Hypothalamus (tissue), 51 donors: ENCODE results near the gene MGME1.

Experiments used
- DNase-seq, 51 donors: peaks; one replicate each; lab custom pipeline; 2025; lab: John Stamatoyannopoulos, UW

MGME1 gene

DNA sequence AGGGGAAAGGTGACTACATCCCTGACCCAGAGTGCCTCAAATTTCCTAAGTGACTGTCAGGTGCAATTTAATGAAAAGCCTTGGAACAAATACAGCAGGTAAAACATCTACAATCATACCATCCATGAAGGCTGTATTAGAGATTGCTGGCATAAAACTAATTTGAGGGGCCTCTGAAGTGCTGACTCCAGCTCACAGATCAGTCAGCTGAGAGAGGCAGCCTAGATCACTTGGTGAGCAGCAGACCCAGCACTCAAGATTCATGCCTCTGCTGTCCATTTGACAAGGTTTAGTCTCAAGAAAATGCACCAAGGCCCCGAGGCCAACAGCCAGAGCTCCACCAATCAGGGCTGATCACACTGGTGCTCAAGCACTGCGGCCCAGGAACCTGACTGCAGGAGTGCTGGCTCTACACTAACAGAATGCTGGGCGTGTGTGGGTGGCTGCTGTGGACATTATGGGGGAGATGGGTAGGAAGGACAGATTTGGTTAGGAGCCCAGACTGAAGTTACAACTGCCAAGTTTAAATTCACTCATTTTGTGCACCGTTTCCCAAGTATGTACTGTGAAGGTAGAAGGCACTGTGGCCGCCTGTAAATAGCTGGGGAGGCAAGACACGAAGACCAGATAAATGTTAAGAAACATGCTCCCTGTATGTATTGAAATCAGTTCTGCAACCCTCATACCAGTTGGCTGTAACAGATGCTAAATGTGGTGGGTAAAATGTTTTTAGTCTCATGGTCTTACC is 28.4 kb upstream of the MGME1 start:
- DNase-seq, result peak in 1 of 51 donors; percentile 6

DNA sequence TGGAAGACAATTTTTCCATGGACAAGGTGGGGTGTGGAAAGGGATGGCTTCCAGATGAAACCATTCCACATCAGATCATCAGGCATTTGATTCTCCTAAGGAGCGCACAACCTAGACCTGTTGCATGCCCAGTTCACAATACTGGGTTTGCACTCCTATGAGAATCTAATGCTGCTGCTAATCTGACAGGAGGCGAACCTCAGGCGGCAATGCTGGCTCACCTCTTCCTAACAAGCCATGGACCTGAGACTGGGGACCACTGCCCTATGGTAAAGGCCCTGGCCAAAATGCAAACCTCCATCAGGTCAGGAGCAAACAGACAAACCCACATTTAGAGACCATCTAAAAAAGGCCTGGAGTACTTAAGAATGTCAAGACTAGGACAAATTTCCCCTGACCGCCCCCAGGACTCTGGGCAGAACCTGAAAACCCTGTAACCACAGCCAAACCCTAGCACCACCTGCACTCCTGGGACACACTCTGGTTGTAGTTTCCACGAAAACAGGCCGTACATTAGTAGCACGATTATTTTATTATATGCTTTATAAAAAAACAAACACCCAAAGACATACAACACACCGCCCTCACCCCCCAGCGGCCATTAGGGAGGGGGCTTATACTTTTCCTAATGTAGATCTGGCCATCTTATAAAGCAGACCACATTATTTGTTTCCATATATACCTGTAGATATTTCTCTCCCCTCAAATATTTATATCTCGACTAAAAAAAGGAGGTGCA is 27.6 kb upstream of the MGME1 start:
- no peak for DNase-seq

DNA sequence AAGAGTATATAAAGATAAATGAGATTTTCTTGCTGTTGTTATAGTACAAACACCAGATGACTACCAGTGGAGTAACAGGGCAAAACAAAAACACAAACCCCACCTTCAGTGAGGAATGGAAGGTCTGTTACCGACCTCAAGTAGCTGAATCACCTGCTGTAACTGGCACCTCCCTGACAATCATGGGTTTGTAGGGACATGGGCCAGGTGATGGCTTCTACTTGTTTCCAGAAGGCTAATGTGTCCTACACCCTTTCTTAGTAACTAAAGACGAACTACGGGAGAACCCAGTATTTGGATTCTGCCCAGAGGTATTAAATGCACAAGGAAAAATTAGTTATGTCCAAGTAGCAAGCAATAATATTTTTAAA is 27.0 kb upstream of the MGME1 start:
- DNase-seq, result no peak

- DNase-seq, result peak in 1 of 51 donors; percentile 15
These were observed 25.5 kb upstream of the MGME1 start for GRCh38 chr20:17943343-17943742.

DNA sequence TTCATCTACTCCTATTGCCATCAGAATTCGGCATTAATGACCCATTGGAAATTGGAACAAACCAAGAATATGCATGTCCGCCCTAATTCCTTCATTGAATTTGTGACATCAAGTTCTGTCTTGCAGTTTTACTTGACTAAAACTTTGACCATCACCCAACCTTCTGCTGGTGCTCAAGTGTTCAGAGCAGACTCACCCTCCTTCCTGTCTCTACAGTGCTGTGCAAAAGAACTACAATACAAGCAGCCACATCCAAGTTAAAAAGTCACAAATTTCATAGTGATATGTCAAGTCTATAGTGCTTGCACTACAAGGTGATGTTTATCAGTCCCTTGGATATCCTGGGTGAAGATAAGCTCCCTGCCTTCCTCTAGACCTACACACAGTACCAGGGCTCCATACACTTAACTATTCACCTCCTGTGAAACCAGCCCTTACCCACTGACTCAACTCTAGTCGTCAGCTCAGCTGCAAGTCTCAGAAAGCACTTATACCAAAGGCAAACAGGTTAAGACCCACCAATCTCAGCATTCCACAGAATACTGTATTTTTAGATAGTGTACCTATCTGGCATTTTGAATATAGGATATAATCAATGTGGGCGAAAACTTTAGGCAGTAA is 23.9 kb upstream of the MGME1 start:
- no peak for DNase-seq

DNA sequence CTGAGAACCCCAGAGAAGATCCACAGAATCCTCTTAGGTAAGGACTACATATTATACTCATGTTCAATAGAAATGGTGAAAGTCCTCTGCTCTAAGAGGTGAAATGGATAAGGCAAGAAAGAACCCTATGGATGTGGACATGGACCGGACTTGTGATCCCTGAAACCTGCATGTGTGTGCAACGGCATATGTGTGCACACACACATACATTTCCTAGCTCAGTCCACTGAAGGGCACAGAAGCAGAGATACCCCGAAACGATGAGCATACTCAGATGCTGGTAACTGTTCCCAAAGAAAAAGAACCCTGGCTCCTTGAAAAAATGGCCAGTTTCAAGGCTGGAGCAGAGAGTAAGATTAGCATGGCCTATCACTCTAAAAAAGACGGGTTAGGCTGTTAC is 22.8 kb upstream of the MGME1 start:
- DNase-seq, result no peak

- no peak for DNase-seq
These were observed 22.0 kb upstream of the MGME1 start for GRCh38 chr20:17946572-17947473.

DNA sequence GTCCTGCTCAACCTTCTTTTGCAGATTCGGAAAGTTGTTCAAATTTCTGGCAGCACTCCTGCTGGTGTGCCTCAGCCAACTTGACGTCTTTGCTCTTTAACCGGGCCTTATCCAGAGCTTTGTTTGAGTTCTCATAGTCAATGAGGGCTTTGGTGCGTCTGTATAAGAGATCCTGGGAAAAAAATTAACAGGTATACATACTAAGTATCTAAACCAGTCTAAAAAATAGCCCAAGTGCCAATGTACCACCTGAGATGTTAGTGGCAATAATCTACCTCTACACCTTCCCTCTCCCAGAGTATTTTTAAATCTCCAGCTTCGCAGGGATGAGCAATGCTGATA is 21.4 kb upstream of the MGME1 start:
- no peak for DNase-seq

GRCh38 chr20:17948442-17948841 is 20.4 kb upstream of the MGME1 start:
- DNase-seq, result no peak

DNA sequence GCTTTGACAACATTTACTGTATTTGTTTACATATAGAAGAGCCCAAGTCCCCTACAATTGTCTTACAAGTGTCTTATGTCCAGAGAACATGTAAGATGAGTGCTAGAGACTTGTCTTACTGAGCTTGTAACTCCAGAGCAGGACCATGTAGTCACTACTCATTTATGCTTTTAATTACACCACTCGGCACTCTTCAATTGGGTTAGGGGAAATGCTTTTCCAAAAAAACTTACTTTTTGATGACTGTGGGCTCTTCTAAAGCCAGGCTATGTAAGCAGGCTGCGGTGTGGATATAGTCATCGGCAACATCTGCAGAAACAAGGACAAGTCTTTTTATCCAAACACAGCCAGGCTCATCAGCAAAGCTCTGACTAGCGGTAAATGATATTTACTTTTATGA is 18.9 kb upstream of the MGME1 start:
- no peak for DNase-seq

DNA sequence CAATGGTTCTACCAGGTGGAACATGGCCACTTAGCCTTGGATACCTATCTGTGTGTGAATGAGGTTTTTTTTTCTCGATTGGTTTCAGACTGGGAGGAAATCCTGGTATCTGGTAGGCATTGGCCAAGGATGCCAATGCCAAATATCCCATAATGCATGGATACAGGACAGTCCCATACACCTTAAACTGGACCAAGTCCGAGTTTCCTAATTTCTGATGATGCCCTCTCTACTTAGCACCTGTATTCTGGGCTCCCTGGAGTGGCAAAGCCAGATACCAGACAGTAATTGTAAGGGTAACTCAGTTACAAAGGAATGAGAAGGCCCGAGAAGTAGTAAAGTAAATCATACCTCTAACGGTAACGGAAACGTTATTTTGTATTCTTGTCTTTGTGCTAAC is 18.1 kb upstream of the MGME1 start:
- DNase-seq, result no peak

DNA sequence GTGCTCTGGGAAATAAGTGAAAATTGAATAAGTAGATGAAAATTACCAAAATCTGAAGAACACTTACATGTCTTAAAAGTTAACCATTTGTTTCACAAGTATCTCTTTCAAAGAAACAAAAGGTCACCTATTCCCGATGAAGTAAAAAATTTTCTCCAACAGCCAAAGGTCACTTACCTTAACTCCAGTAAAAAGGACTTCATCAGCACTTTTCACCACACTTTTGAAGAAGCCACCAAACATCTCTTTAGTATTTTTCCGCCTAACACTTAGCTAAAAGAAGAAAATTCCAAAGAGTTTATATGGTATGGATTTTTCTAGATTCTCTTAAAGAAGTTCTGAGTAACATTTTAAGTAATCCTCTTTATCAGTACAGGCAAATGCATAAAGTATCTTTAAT is 17.5 kb upstream of the MGME1 start:
- DNase-seq, result no peak

GRCh38 chr20:17952692-17953684 is 15.8 kb upstream of the MGME1 start:
- no peak for DNase-seq

- no peak for DNase-seq
These were observed 14.9 kb upstream of the MGME1 start for GRCh38 chr20:17953935-17954334.

GRCh38 chr20:17955302-17955701 is 13.5 kb upstream of the MGME1 start:
- no peak for DNase-seq

DNA sequence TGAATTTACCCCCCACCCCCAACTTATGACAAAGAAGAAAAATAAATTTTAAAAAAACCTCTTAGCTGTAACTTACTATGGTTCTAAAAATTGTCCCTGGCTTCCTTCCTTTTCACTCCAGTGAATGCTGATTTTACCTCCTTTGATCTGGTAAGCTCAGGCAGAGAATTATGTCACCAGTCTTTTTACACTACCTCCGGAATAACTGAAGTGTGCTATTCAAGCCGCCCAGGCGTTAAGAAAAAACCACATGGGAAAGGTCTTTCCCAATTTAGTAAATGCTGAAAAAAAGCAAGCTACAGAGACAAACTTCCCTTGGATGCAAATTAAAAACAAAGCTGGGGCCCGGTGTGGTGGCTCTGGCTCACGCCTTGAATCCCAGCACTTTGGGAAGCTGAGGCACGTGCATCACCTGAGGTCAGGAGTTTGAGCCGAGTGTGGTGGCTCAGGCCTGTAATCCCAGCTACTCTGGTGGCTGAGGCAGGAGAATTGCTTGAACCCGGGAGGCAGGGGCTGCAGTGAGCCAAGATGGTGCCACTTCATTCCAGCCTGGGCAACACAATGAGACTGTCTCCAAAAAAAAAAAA is 12.6 kb upstream of the MGME1 start:
- DNase-seq, result no peak

GRCh38 chr20:17957505-17958363 is 11.1 kb upstream of the MGME1 start:
- no peak for DNase-seq
